ENCODE measurements around the gene PTGER1. TPM values are rescaled to one million over a fixed set of nuclear protein-coding genes. Genes with fewer than 3 reads are reported as not detected.

The PTGER1 gene
- total RNA-seq, 3 donors from 2014 or later = 0.41 to 1.2 (median 0.63) TPM

- no peak for DNase-seq
- intact Hi-C loops (cut with DNase I, micrococcal nuclease) = no loop called here
- H3K9me3 ChIP-seq = no peaks in the 10 kb centered on the region
- TF ChIP-seq CTCF (IDR thresholded peaks at IDR 0.05) = no peak
- peaks cover 6% of the 10 kb centered on the region for H3K36me3 ChIP-seq (ENCODE audit: low read depth)
- peak overlapping the region; percentile 88 for H3K4me3 ChIP-seq
- ATAC-seq = no peak
- H3K4me1 ChIP-seq (ENCODE audit: low read depth) = peaks cover 34% of the 10 kb centered on the region
Observed at GRCh38 chr19:14517446-14517839, 42.3 kb upstream of the PTGER1 start.

GRCh38 chr19:14516746-14517438, 41.7 kb upstream of the PTGER1 start:
- intact Hi-C loops (cut with DNase I, micrococcal nuclease) = no loop called here
- Histone ChIP-seq H3K4me3 (peak overlapping the region; percentile 88), H3K4me1 (ENCODE audit: low read depth) (peaks cover 34% of the 10 kb centered on the region), H3K9me3 (no peaks in the 10 kb centered on the region), H3K36me3 (ENCODE audit: low read depth) (peaks cover 6% of the 10 kb centered on the region)
- ATAC-seq = no peak
- TF ChIP-seq CTCF (IDR thresholded peaks at IDR 0.05) = no peak
- peak in 1 of 3 donors; percentile 55 for DNase-seq

- no peak for TF ChIP-seq CTCF (IDR thresholded peaks at IDR 0.05)
- peak; percentile 60 to 70 (median 62) for DNase-seq
- peaks cover 35% of the 10 kb centered on the region for H3K4me1 ChIP-seq (ENCODE audit: low read depth)
Observed at GRCh38 chr19:14516048-14516534, 40.9 kb upstream of the PTGER1 start.

GRCh38 chr19:14515501-14516047, 40.4 kb upstream of the PTGER1 start:
- TF ChIP-seq CTCF (IDR thresholded peaks at IDR 0.05) = no peak
- no peaks in the 10 kb centered on the region for H3K9me3 ChIP-seq
- intact Hi-C loops (cut with DNase I, micrococcal nuclease) = no loop called here
- ATAC-seq = no peak
- H3K36me3 ChIP-seq (ENCODE audit: low read depth) = peaks cover 6% of the 10 kb centered on the region
- H3K4me3 ChIP-seq = no peak overlapping the region
- DNase-seq = no peak
- peaks cover 40% of the 10 kb centered on the region for H3K4me1 ChIP-seq (ENCODE audit: low read depth)

More at GRCh38 chr19:14516048-14516534, 40.9 kb upstream of the PTGER1 start:
- ATAC-seq = no peak
- no peak overlapping the region for H3K4me3 ChIP-seq
- no peaks in the 10 kb centered on the region for H3K9me3 ChIP-seq
- H3K36me3 ChIP-seq (ENCODE audit: low read depth) = peaks cover 6% of the 10 kb centered on the region
- intact Hi-C loops (cut with DNase I, micrococcal nuclease) = no loop called here

GRCh38 chr19:14514215-14514863, 39.2 kb upstream of the PTGER1 start:
- intact Hi-C loops (cut with DNase I, micrococcal nuclease) = no loop called here
- Histone ChIP-seq H3K9me3 (no peaks in the 10 kb centered on the region), H3K36me3 (ENCODE audit: low read depth) (peaks cover 6% of the 10 kb centered on the region), H3K4me3 (no peak overlapping the region), H3K4me1 (ENCODE audit: low read depth) (peaks cover 36% of the 10 kb centered on the region)
- TF ChIP-seq CTCF (IDR thresholded peaks at IDR 0.05) = no peak
- ATAC-seq (no peak), DNase-seq (no peak)
